ENCODE results near the gene GOLGA6L10.
"Not testable (repeated sequence)": the region's sequence is repeated elsewhere in the genome, so short reads cannot be mapped to it uniquely, and the experiment has no call there.

GRCh38 chr15:82395788-82396187 lies 46.5 kb upstream of the GOLGA6L10 start:
- not testable (repeated sequence) for TF ChIP-seq POLR2A (IDR thresholded peaks at IDR 0.05; ENCODE audit: low read depth, low read length); POLR2AphosphoS5 (IDR thresholded peaks at IDR 0.05; ENCODE audit: low read depth, low read length); TAF1 (IDR thresholded peaks at IDR 0.05; ENCODE audit: borderline replicate concordance, low read depth, low read length)
